GM19455 (cell line): Measurements from ENCODE around the gene HADH.
"Not testable (repeated sequence)": the region's sequence is repeated elsewhere in the genome, so short reads cannot be mapped to it uniquely, and the experiment has no call there.

Source experiments
- ATAC-seq: cut with Tn5 transposase; IDR thresholded peaks from one replicate; pipeline ENCODE4 v1.9.1; 2021; ENCODE audit not compliant: unreplicated experiment

HADH gene

DNA sequence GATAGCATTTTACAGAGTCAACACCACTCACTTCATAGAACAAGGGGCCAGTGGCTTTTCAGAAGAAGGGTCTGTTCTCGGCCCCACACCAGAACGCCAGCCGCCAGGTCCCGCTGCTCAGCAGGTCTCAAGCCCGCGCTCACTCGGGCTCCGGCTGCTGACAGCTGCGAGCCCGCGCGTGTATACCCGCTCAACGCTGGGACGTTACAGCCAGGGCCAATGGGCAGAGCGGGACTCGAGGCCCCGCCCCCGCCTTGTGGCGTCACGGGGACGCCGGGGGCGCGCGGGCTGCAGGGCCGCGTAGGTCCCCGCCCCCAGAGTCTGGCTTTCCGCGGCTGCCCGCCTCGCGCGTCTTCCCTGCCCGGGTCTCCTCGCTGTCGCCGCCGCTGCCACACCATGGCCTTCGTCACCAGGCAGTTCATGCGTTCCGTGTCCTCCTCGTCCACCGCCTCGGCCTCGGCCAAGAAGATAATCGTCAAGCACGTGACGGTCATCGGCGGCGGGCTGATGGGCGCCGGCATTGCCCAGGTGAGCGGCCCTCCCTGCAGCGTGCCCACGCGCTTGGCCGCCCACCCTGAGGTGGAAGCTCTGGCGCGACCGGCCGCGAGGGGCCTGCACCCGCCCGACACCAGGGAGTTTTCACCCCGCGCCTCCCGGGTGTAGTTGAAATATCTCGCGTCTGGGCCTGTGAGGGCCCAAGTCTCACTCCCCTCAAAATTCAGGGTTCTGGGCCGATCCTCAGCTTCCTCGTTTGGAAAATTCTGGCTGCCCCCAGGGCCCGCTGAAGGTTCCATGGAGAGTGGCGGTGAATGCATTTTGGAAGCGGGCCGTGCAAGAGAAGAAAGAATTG is at the start of gene HADH:
HADH (plus strand) TSS at position 353 of the 850 bp plus-strand sequence; CDS start at position 397, 44 bp downstream.
- ATAC-seq = peak; percentile 96

DNA sequence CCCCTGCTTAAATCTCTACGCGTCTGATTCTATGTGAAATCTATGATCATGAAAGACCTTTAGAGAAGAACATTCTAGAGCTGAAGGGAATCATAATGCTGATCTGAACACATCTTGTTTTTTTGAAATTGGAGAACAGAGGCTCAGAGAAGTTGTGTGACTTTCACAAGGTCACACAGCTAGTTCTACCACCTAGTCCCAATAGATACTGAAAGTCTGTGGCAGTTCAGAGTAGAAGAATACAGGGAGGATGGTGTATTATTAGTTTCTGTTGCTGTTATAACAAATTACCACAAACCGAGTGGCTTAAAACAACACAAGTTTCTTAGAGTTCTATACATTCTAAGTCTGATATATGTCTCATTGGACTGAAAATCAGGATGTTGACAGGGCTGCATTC is 43.9 kb upstream of the HADH start:
- ATAC-seq = no peak

DNA sequence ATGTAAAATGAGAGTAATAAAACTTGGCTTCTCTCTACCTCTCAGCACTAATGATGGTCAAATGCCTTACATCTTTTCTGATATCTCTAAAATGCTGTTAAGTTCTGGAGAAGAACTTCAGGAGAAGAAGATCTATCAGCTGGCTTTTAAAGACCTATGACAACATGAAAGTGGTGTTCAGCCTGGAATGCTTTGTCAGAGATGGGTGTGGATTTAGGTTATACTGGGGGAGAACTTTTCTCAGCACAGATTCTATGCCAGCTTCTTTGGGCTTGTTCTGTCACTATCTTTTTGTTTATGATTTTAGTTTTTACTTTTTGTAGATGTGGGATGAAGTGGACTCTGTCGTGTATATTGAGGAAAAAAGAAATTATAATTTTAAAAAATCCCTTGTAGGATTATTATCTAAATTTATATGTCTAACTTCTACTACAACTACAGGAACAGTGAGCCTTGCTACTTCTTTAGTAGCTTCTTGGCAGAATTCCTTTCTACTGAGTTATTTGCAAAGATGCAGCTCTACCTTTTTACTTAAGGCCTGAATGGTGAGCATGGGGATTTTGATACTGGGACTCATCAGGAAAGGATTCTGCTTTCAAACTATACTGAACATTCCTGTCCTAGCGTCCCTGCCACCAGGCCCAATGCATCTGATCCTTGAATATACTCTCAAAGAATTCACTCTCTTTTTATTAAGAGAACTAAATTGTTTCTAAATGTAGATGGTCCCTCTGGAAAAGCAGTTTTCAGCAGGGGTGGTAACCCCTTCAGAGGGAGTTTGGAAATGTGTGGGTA is 38.7 kb upstream of the HADH start:
- ATAC-seq = no peak

DNA sequence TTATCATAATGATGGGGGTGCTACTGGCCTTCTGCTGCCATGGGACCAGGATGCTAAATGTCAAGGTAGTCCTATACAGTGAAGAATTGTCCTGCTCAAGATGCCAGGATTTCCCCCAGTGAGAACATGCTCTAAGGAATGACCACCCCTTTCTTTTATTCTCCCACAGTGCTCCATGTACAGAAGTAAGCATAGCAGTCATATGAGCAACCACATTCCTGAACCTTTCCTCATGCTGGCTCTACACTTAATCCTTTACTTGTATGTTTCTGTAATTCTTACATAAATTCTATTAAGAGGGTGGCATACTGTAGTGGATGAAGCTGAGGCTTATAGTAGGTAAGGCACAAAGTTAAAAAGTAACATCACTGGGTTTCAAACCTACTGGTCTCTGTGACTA is 38.1 kb upstream of the HADH start:
- no peak for ATAC-seq

DNA sequence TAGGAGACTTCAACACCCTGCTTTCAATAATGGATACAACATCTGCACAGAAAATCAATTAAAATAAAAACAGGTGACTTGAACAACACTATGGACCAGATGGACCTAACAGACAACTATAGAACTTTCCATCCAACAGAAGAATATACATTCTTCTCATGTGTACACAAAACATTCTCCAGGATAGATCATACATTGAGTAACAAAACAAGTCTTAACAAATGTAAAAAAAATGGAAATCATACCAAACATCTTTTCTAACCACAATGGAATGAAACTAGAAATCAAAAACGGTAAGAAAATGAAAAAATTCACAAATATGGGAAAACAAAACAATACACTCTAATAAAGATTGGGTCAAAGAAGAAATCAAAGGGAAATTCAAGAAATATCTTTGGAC is 33.7 kb upstream of the HADH start:
- ATAC-seq = no peak

DNA sequence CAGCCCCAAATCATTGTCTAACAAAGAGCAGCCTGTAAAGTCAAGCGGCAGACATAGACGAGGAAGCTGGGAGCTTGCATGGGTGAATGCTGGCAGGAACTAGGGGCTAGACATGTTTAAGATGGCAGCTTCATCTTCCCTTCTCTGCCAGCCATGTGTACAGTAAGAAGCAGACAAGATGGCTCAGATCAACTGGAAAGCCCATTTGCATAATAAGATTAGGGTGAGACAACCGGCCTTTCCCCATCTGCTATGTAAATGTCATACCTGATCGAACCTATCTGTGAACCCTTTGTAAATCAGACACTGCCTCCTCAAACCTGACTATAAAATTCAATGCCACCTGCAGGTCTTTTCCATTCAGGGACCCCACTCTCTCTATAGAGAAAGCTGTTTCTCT is 22.8 kb upstream of the HADH start:
- ATAC-seq = no peak

DNA sequence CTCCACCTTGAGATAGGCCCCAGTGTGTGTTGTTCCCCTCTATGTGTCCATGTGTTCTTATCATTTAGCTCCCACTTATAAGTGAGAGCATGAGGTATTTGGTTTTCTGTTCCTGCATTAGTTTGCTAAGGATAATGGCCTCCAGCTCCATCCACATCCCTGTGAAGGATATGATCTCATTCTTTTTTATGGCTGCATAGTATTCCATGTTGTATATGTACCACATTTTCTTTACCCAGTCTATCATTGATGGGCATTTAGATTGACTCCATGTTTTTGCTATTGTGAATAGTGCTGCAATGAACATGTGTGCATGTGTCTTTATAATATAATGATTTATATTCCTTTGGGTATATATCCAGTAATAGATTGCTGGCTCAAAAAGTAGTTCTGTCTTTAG is 22.2 kb upstream of the HADH start:
- ATAC-seq = not testable (repeated sequence)

DNA sequence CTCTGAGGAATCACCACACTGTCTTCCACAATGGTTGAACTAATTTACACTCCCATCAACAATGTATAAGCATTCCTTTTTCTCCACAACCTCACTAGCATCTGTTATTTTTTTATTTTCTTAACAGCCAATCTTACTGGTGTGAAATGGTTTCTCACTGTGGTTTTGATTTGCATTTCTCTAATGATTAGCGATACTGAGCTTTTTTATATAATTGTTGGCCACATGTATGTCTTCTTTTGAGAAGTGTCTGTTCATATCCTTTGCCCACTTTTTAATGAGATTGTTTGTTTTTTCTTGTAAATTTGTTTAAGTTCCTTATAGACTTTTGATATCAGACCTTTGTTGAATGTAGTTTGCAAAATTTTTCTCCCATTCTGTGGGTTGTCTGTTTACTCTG is 21.8 kb upstream of the HADH start:
- ATAC-seq = not testable (repeated sequence)

DNA sequence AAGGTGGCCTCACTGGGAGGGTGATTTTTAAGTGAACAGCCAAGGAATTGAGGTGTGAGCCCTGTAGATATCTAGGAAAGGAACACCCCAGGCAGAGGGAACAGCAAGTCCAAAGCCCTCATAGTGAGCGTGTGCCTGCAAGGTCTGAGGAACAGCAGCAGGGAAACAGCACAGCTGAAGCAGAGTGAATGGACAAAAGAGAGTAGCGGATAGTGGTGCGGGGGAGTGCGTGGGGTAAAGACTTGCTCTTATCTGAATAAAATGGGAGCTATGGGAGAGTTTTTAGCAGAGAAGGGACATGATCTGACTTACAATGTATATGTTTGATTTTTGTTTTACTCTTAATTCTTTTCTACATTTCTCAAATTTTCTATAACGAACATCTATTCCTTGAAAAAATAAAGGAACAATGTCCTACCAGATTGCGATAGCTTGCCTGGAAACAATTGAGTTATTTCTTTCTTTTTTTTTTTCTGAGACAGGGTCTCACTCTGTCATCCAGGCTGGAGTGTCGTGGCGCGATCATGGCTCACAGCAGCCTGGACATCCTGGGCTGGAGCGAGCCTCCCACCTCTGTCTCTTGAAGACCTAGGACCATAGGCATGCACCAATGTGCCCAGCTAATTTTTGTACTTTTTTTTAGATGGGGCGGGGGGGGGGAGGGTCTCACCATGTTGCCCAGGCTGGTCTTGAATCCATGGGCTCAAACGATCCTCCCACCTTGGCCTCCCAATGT is 19.5 kb upstream of the HADH start:
- no peak for ATAC-seq

DNA sequence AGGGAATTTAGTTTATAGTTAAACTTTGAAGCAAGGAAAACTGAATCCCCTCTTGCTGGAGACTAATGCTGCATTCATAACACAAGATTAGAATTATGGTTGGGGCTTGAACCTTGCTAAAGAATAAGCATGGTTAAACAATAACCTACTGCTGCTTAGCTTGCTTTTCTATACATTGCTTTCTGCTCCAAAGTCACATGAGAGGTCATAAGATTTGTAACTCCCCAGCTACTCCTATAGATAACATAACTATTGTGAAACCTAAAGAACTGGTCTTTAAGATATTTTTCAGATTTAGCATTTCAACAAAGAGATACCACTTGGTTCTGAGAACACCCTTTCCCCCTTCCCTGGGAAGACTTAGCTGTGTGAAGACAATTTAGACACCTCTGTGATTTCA is 17.1 kb upstream of the HADH start:
- ATAC-seq = no peak

DNA sequence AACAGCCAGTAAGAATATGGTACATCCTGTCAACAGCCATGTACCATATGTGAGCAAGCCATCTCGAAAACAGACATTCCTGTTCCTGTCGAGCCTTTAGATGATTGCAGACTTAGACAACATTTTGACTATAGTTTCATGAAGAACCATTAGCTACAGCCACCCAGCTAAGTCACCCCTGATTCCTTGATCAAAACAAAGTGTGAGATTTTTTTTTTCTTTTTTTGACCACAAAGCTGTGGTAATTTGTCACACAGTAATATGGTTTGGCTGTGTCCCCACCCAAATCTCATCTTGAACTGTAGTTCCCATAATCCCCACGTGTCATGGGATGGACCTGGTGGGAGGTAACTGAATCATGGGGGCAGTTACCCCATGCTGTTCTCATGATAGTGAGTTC is 15.2 kb upstream of the HADH start:
- ATAC-seq = no peak

DNA sequence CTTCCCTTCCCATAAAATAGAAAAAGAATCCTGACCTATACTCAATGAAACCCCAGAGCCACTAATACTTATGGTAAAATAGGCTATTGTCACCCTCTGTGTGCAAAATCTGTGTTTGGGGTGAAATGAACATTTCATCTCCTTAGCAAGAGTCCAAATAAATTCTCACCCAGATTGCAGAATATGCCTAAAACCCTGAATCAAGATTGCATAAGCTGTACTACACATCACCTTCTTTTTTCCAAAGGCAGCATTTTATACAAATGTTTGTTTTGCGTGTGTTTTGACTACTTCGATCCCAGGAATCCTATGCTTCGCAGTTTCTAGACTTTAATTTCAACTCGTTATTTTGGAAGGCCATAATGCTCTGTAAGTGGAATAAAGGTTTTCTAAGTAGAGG is 12.2 kb upstream of the HADH start:
- no peak for ATAC-seq

DNA sequence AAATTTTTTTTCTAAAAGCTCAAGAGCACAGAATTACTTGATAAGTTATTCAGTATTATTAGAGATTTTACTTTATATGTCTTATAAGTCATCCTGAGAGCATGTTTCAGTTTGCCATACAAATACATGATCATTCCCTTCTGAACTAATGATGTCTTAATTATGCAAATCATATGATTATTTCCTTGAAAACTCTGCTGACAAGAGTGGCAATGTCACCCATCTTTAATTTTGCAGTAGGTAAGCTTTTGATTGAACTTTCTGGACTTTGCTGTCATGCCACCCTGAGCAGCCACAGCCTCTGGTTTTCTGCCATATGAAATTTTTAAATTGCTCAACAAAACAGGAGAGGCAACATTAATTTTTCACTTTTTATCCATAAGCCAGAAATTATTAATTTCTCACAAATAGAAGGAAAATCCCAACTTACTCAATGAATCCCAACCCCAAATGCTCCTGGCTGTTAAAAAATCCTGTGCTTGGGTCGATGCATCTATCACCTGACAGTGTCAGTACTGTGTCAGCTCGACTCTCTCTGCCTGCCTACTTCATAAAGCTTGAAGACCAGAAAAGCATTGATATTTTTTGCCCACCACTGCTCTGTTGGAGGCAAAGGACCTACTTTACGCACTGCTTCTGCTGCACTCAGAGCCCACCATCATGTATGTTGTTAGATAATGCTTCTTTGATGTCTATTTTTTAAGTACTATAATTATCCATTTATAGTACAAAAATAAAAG is 11.6 kb upstream of the HADH start:
- ATAC-seq = no peak

DNA sequence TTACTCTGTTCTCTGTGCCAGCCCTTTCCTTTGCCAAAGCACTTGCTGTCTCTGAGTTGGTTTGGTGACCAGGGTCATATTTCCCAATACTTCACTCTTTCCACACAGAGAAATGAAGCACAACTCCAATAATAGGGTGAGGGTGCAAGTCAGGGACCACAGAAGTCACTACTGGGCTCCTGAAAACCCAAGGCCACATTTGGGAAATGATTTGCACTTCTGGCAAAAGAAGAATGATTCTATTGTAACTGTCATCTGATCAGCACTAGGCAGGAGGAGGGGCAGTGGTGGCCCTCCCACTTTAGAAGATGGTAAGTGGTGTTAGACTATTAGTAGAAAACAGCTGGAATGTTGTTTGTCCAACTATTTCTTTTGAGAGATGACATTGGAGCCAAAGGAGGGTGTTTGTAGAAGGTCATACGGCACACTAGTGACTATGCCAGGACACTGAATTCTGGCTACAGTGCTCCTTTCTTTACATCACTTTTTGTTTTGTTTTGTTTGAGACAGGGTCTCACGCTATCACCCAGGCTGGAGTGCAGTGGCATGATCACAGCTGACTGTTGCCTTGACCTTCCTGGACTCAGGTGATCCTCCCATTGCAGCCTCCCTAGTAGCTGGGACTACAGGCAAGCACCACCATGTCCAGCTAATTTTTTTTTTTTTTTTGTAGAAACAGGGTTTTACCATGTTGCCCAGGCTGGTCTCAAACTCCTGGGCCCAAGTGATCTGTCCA is 10.8 kb upstream of the HADH start:
- ATAC-seq = no peak

DNA sequence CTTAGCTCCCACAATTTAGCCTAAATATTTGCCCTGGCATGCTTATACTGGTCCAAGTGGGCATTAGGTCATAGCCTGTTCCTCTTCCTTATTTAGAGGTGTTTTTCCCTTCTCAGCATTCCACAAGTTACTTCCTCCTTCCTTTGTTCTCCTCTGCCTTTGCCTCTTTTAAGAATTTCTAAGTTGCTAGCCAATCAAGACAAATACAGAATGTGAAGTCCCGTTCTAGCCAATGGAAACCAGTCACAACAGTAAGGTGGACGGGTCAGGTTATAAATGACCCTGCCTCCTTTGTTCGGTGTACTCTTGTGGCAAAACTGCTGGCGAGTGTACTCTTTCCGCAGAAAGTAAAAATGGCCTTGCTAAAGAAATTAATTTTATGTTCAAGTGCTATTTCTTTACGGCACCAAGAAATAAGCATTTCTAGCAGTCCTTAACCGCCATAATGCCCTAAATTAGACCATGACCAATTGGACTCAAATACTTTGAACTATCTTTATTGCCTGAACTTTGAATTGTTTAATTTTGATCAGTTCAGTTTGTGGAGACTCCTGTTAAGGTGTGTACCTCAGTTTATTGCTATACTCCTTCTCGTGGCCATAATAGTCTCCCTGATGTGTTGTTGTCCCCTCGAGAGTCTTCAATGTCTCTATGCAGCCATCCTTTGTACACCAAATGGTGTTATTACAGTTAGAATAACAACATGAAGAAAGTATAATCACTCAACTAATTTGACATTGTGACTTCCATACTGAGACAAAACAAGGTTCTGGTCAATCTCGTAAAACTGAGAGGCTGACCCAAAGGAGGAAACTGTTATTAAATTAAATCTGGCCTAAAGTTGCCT is 1.6 kb upstream of the HADH start:
- ATAC-seq = no peak

DNA sequence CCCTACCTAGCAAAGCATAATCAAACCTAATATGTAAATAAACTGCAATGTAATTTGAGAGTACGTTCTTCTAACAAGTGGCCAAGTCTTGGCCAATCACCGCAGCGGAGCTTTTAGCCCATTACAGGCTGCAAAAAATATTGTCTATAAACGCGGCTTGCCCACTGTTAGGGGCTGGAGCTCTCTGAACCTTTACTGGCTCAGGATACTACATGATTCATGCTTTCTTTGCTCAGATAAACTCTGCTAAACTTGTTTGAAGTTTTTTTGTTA is 990 bp upstream of the HADH start:
- no peak for ATAC-seq

DNA sequence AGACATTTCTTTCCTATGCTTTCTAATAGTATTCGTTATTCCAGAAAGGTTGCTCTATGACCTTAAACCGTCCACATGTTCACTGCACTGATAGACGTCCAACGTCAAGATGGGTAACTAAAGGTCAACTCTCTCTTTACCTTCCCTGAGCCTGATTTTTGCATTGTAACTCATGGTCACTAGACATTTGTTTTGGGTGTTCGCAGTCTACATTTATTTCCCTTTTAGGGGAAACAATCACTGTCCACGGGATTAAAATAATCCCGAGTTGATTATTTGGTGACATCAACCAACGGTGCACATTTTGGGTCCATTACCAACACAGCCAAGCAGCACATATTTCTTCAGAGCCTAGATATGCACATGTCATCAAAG is 540 bp upstream of the HADH start:
- ATAC-seq = peak; percentile 24

DNA sequence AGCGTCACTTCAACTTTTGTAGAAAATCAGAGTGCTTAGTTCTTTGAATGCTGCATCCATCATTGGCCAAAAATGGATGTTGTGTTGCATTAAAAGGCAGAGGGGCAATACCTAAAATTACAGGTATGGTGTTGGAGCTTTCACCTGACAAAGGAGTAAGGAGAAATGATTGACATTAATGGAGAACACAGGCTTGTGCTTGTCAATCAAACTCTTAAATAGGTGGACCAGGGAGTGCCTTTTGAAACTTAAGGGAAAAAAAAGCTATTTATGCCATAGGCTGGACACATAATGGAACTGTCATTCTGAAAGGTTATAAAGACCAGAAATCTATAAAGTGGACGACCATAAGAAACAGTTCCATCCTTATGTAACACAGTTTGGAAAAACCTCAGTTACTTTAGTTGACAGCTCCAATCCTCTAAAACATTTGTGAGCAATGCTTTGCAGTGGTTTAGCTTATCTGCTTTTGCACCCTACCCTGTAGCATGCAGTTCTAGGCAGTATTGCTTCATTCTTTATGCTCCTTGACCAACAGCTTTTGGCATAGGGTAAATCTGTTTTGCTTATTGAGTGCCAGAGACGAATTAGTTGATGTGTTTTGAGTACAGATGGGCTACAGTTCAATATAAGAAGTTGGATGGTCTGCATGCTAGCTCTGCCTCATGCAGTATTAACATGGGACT is 2.4 kb downstream of the HADH start:
- no peak for ATAC-seq

DNA sequence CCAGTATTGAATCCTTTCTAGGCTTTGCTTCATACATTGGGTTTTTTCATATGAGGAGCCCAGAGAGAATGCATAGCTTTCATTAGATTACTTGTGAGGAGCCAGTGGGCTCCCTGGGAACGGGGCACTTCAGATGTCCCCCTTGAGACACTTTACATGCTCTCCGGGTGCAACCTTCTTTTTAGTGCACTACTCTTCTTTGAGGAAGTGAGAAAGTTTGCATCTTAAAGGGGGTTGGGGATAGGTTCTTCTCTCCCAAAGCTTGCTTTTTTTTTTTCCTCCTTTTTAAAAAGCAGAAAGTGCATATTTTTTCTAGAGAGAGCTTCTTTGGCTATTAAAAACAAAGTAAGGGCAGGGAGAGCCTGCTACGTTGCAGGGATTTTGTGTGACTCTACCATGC is 4.3 kb downstream of the HADH start:
- peak; percentile 18 for ATAC-seq
